PC-3 (cell line): ENCODE results near the gene CPEB4. TPM values are rescaled to one million over a fixed set of nuclear protein-coding genes. Genes with fewer than 3 reads are reported as not detected.

Experiments used
- ATAC-seq: fragments of 200-7000 bp; cut with Tn5 transposase; 2 replicates; pipeline ENCODE4 v1.9.1; 2020; ENCODE audit warnings: mild to moderate bottlenecking, moderate library complexity
- BruUV-seq: library from RNA; stranded (reverse); fragments of 400-500 nt; replicated peaks from 2 replicates; lab custom pipeline; 2021; lab: Mats Ljungman, UMichigan
- CTCF ChIA-PET: fragments of 300-600 bp; sonication (Branson Sonifier 250); formaldehyde crosslinking; loops from one replicate; lab custom pipeline; 2022; ENCODE audit warnings: antibody characterized with exemption; lab: Charles Lee
- POLR2A ChIA-PET: fragments of 300-600 bp; sonication (Branson Sonifier 250); formaldehyde crosslinking; loops from one replicate; lab custom pipeline; 2022; ENCODE audit warnings: antibody characterized with exemption; ENCODE audit not compliant: unreplicated experiment; lab: Charles Lee
- DNase-seq: peaks from one replicate; pipeline ENCODE4 v3.0.0-alpha.2; 2015
- H2AFZ ChIP-seq: fragments of 300-600 bp; sonication (generic); 2 replicates; pipeline ENCODE4 v1.6.0; 2016; ENCODE audit warnings: antibody characterized with exemption, low read length
- H3F3A ChIP-seq: fragments of 300-600 bp; sonication (generic); one replicate; pipeline ENCODE4 v1.6.0; 2017; ENCODE audit warnings: antibody characterized with exemption, low read length, control low read depth, mild to moderate bottlenecking; ENCODE audit not compliant: unreplicated experiment
- H3K27ac ChIP-seq: fragments of 300-600 bp; sonication (generic); 2 replicates; pipeline ENCODE4 v1.5.1; 2016; ENCODE audit warnings: mild to moderate bottlenecking, low read length
- H3K27me3 ChIP-seq: fragments of 300-600 bp; sonication (generic); 2 replicates; pipeline ENCODE4 v1.6.1; 2016; ENCODE audit warnings: low read length, mixed read lengths
- H3K36me3 ChIP-seq: fragments of 300-600 bp; sonication (generic); 2 replicates; pipeline ENCODE4 v1.6.1; 2016; ENCODE audit warnings: low read depth, mixed run types, low read length, mixed read lengths
- H3K4me1 ChIP-seq: fragments of 300-600 bp; sonication (generic); 2 replicates; pipeline ENCODE4 v1.5.1; 2016; ENCODE audit warnings: low read length; ENCODE audit not compliant: insufficient read depth
- H3K4me2 ChIP-seq: fragments of 300-600 bp; sonication (generic); 2 replicates; pipeline ENCODE4 v1.6.0; 2016; ENCODE audit warnings: low read length
- H3K4me3 ChIP-seq: fragments of 300-600 bp; sonication (generic); 2 replicates; pipeline ENCODE4 v1.5.1; 2016; ENCODE audit warnings: mild to moderate bottlenecking, low read length, mixed read lengths
- H3K79me2 ChIP-seq: fragments of 300-600 bp; sonication (generic); 2 replicates; pipeline ENCODE4 v1.6.1; 2017; ENCODE audit warnings: low read length, mixed read lengths
- H3K9ac ChIP-seq: fragments of 300-600 bp; sonication (generic); 2 replicates; pipeline ENCODE4 v1.6.0; 2016; ENCODE audit warnings: mild to moderate bottlenecking, low read length
- H3K9me2 ChIP-seq: fragments of 300-600 bp; sonication (generic); replicated peaks from 2 replicates; pipeline ENCODE4 v1.6.1; 2016; ENCODE audit warnings: mixed run types, low read length, mixed read lengths
- H3K9me3 ChIP-seq: fragments of 300-600 bp; sonication (generic); 2 replicates; pipeline ENCODE4 v1.6.1; 2016; ENCODE audit warnings: low read length, mixed read lengths
- H4K20me1 ChIP-seq: fragments of 300-600 bp; sonication (generic); 2 replicates; pipeline ENCODE4 v1.6.1; 2016; ENCODE audit warnings: low read length, mixed read lengths
- EZH2 ChIP-seq: fragments of 300-600 bp; sonication (generic); IDR thresholded peaks from one replicate; pipeline ENCODE4 v1.6.1; 2017; ENCODE audit warnings: antibody characterized with exemption, mild to moderate bottlenecking, low read length; ENCODE audit not compliant: unreplicated experiment
- EZH2phosphoT487 ChIP-seq: fragments of 300-600 bp; sonication (generic); IDR thresholded peaks from 2 replicates; pipeline ENCODE4 v1.6.1; 2018; ENCODE audit warnings: mild to moderate bottlenecking, antibody characterized with exemption, low read length, borderline replicate concordance
- intact Hi-C: fragments of 100-400 bp; cut with micrococcal nuclease; formaldehyde crosslinking; loops from 2 replicates; pipeline ENCODE4 v1.9.0; 2023
- total RNA-seq: library from RNA; depleted of rRNA; stranded (reverse); fragments of >200 nt; gene quantifications from 2 replicates; pipeline ENCODE4 v1.2.3, GENCODE V29; 2014
- TF ChIP-seq, protein P1 (sequence below): fragments of 300-600 bp; sonication (generic); conservative IDR thresholded peaks from 2 replicates; pipeline ENCODE4 v1.5.1; 2017; ENCODE audit warnings: antibody characterized with exemption, low read depth, mild to moderate bottlenecking, low read length

The CPEB4 gene
- total RNA-seq, 1 experiment from 2014 or later: 37.0 TPM

GRCh38 chr5:173916233-173916632 is 28.1 kb downstream of the CPEB4 start:
- no peaks in the 10 kb centered on the region for H3K9me2 ChIP-seq
- BruUV-seq: no TSS peak
- CTCF ChIA-PET: no interaction called here
- peaks cover 4% of the 10 kb centered on the region; the same call in 1 of the 2 replicates for H3K36me3 ChIP-seq
- H2AFZ ChIP-seq: no peak overlapping the region
- H3K27ac ChIP-seq: no peak overlapping the region
- peaks cover 37% of the 10 kb centered on the region for H3K79me2 ChIP-seq
- no peak overlapping the region for H3K9ac ChIP-seq
- H4K20me1 ChIP-seq: no peaks in the 10 kb centered on the region
- no peaks in the 10 kb centered on the region for H3K27me3 ChIP-seq
- H3K9me3 ChIP-seq: no peaks in the 10 kb centered on the region
- DNase-seq (no peak), ATAC-seq (no peak)
- intact Hi-C loops: no loop called here
- TF ChIP-seq EZH2 (no peak), EZH2phosphoT487 (no peak)
- TF ChIP-seq, protein P1, sequence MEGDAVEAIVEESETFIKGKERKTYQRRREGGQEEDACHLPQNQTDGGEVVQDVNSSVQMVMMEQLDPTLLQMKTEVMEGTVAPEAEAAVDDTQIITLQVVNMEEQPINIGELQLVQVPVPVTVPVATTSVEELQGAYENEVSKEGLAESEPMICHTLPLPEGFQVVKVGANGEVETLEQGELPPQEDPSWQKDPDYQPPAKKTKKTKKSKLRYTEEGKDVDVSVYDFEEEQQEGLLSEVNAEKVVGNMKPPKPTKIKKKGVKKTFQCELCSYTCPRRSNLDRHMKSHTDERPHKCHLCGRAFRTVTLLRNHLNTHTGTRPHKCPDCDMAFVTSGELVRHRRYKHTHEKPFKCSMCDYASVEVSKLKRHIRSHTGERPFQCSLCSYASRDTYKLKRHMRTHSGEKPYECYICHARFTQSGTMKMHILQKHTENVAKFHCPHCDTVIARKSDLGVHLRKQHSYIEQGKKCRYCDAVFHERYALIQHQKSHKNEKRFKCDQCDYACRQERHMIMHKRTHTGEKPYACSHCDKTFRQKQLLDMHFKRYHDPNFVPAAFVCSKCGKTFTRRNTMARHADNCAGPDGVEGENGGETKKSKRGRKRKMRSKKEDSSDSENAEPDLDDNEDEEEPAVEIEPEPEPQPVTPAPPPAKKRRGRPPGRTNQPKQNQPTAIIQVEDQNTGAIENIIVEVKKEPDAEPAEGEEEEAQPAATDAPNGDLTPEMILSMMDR: no peak
- H3F3A ChIP-seq: peaks cover 4% of the 10 kb centered on the region
- POLR2A ChIA-PET: interaction anchor here (1.7 kb wide), 1 partner anchor 26 kb away, joined by 4 read pairs; no protein-coding TSS in a partner anchor
- peaks cover 32% of the 10 kb centered on the region for H3K4me1 ChIP-seq
- H3K4me2 ChIP-seq: no peak overlapping the region
- H3K4me3 ChIP-seq: no peak overlapping the region

DNA sequence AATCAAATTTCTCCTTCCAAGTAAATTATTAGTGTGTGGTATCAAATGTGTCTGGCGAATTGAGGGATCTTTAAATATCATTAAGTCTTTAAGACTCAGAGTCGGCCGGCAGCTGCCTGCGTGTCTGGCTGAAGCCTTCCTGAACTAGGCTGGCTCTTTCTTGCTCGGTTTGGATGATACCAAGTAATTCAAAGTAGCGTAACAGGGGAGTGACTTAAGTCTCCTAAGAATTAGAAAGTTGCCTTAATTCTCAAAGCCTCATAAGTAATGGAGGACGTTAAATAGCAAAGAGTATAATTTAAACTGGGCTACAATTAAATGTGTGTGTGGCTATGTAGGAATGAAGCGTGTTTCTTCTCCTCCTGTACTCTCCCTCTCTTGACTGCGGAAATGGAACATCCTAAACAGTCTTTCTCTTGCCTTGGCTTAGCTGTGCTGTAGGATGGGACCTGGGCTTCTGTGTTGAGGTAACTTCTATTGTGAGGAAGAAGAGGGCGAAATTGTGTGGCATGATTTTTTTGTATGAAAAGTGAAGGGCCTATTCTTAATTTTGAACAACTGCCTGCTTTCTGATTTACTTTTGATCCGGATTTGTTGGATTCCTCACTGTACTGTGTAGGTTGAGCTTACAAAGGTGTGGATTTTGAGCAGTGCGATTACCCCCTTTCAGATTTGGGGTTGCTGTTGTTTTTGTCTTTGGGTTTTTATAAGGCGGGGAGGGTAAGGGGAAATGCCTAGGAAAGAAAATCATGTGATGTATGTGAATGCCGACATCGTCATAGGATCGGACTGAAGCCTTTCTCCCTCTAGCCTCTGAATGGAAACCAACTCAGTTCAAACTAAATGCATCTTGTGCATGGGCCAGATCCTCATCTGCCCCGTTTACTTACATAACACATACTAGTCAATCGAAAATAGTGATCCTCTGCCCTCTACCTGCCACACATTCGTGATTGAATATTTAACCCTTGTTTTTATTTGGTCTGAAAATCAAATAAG is 29.9 kb downstream of the CPEB4 start:
- CTCF ChIA-PET: no interaction called here
- Histone ChIP-seq H3K9me3 (no peaks in the 10 kb centered on the region), H3K27ac (peak overlapping the region; percentile 91), H3K9me2 (no peaks in the 10 kb centered on the region), H3K4me3 (peak overlapping the region; percentile 74), H3F3A (peaks cover 4% of the 10 kb centered on the region), H3K4me1 (peaks cover 34% of the 10 kb centered on the region), H3K27me3 (no peaks in the 10 kb centered on the region), H4K20me1 (no peaks in the 10 kb centered on the region), H3K9ac (peak overlapping the region; percentile 84), H3K79me2 (peaks cover 56% of the 10 kb centered on the region), H2AFZ (peak overlapping the region; percentile 70), H3K36me3 (peaks cover 3% of the 10 kb centered on the region; the same call in 1 of the 2 replicates), H3K4me2 (peak overlapping the region; percentile 88)
- ATAC-seq (peak; percentile 75), DNase-seq (peak; percentile 87)
- TF ChIP-seq EZH2phosphoT487: no peak
- TF ChIP-seq, protein P1: peak; percentile 32; the same call in 1 of the 2 replicates
- intact Hi-C loops: loop anchor here (2.0 kb wide), 1 partner anchor 301 kb away; the partner anchor contains the start of gene BOD1
- BruUV-seq: TSS peak; percentile 85
- POLR2A ChIA-PET: interaction anchor here (0.6 to 2.2 kb wide), 5 partner anchors 35 to 1068 kb away, joined by 3 to 6 read pairs (median 3); no protein-coding TSS in a partner anchor
